ENCODE results near the gene PRSS27.

DNA sequence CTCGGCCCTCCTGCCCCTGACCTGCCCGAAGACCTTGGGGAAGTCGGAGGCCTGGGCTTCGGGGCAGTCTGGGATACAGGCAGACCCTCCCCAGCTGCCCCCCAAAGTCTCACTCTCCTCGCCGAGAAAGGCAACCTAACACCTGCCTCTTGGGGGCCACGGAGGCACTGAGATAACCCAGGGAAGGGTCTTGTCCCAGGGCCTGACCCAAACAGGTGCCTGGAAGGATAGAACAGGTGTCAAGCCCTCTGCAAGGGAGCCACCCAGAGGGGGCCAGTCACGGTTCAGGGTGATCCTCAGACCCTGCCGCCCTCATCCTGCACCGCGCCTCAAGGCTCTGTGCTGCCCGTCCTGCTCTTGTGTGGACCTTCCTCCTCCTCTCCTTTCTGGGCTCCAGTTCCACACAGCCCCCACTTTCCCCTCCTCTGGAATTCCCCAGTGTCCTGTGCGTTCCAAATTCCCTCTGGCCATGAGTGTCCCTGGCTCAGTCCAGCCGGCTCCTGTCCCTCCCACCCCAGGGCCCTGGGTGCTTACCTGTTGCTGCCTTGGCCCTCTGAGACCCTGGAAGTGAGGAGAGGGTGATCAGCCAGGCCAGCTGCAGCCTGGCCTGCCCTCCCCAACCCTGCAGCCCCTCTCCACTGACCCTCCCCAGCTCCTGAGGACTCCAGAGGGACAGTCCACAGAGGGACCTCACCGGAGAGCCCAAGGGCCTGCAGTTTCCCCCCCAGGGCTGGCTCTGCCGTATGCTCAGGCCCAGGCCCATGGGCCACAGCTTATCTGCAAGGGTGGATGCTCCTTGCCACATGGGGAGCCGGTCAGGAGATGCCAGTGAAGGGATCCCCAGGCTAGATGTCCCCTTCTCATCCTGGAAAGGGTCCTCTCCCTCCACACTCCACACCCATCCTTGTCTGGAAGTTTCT is 3.8 kb downstream of the PRSS27 start:
- TF ChIP-seq, protein P1, sequence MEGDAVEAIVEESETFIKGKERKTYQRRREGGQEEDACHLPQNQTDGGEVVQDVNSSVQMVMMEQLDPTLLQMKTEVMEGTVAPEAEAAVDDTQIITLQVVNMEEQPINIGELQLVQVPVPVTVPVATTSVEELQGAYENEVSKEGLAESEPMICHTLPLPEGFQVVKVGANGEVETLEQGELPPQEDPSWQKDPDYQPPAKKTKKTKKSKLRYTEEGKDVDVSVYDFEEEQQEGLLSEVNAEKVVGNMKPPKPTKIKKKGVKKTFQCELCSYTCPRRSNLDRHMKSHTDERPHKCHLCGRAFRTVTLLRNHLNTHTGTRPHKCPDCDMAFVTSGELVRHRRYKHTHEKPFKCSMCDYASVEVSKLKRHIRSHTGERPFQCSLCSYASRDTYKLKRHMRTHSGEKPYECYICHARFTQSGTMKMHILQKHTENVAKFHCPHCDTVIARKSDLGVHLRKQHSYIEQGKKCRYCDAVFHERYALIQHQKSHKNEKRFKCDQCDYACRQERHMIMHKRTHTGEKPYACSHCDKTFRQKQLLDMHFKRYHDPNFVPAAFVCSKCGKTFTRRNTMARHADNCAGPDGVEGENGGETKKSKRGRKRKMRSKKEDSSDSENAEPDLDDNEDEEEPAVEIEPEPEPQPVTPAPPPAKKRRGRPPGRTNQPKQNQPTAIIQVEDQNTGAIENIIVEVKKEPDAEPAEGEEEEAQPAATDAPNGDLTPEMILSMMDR (IDR thresholded peaks at IDR 0.05): no peak
- TF ChIP-seq POLR2AphosphoS5 (IDR thresholded peaks at IDR 0.05) (no peak), EP300 (IDR thresholded peaks at IDR 0.05) (no peak)

All from gastroesophageal sphincter (tissue), 3 donors.